K562 (cell line): Measurements from ENCODE around the gene ANAPC5. TPM values are rescaled to one million over a fixed set of nuclear protein-coding genes. Genes with fewer than 3 reads are reported as not detected.

Experiments used
- polyA plus RNA-seq, 8 experiments: library from polyadenylated mRNA; depleted of rRNA in 4 of 8; stranded (reverse) in 5 of 8; unstranded in 3 of 8; fragments of >200 nt; fragmentation: Nextera tagmentation in 2 of 8; fragmentation: Illumina TruSeq in 1 of 8; extraction: Ambion mirVana in 2 of 8; extraction: Trizol in 1 of 8; gene quantifications; 2 replicates each; pipeline versions ENCODE4 v1.2.1 to v1.2.3, GENCODE V29; 2011 to 2014; ENCODE audit warnings: inconsistent platforms in 1 of 8, missing spikeins in 1 of 8
- total RNA-seq, 7 experiments: library from RNA; depleted of rRNA in 6 of 7; stranded (reverse); fragments of >200 nt in 6 of 7; fragmentation: Illumina TruSeq in 2 of 7; extraction: Trizol in 2 of 7; gene quantifications; 2 replicates each; pipeline versions ENCODE4 v1.2.1 to v1.2.3, GENCODE V29; 2011 to 2021; ENCODE audit warnings: low replicate concordance in 1 of 7

ANAPC5 gene
- total and polyA plus RNA-seq, 9 of the 15 experiments (the other 6 are each of a cell fraction or from before 2014, with no cell fraction given) = 136 to 315 (median 197) TPM

Other genes starting within 250 kb of the ANAPC5 start
- gene P2RX7, start 219.5 kb downstream of the ANAPC5 start, total RNA-seq (2014; rRNA removed) = 0.09 and 0.20 TPM in 2 replicates
- 0.38 and 0.44 TPM in 2 replicates for gene P2RX7, start 219.5 kb downstream of the ANAPC5 start, total RNA-seq (2014; rRNA removed; fragmentation: Illumina TruSeq; extraction: Trizol)
- gene P2RX7, start 219.5 kb downstream of the ANAPC5 start, total RNA-seq (2015; rRNA removed; fragmentation: Illumina TruSeq; extraction: Trizol) = 0.25 and 0.30 TPM in 2 replicates
- gene P2RX7, start 219.5 kb downstream of the ANAPC5 start, total RNA-seq (2021) = 0.40 TPM in 2 replicates
- gene P2RX7, start 219.5 kb downstream of the ANAPC5 start, polyA plus RNA-seq (2011; rRNA removed) = 0.04 and 0.12 TPM in 2 replicates
- gene P2RX7, start 219.5 kb downstream of the ANAPC5 start, polyA plus RNA-seq (2014; fragmentation: Illumina TruSeq; extraction: Trizol) = 0.46 and 0.65 TPM in 2 replicates
- gene P2RX7, start 219.5 kb downstream of the ANAPC5 start, polyA plus RNA-seq (2014; fragmentation: Nextera tagmentation; extraction: Ambion mirVana) = under 1 TPM; 0.30 to 0.38 TPM
- 0.15 and 0.27 TPM in 2 replicates for gene P2RX7, start 219.5 kb downstream of the ANAPC5 start, polyA plus RNA-seq (2014; rRNA removed)
- 14.3 and 18.9 TPM in 2 replicates for gene P2RX4, start 142.3 kb downstream of the ANAPC5 start, total RNA-seq (2014; rRNA removed)
- gene P2RX4, start 142.3 kb downstream of the ANAPC5 start, total RNA-seq (2014; rRNA removed; fragmentation: Illumina TruSeq; extraction: Trizol) = 7.8 and 9.6 TPM in 2 replicates
- gene P2RX4, start 142.3 kb downstream of the ANAPC5 start, total RNA-seq (2015; rRNA removed; fragmentation: Illumina TruSeq; extraction: Trizol) = 8.3 and 10.5 TPM in 2 replicates
- gene P2RX4, start 142.3 kb downstream of the ANAPC5 start, total RNA-seq (2021) = 12.8 and 14.2 TPM in 2 replicates
- 15.4 and 20.8 TPM in 2 replicates for gene P2RX4, start 142.3 kb downstream of the ANAPC5 start, polyA plus RNA-seq (2011; rRNA removed)
- gene P2RX4, start 142.3 kb downstream of the ANAPC5 start, polyA plus RNA-seq (2014; fragmentation: Illumina TruSeq; extraction: Trizol) = 11.7 and 13.0 TPM in 2 replicates
- gene P2RX4, start 142.3 kb downstream of the ANAPC5 start, polyA plus RNA-seq (2014; fragmentation: Nextera tagmentation; extraction: Ambion mirVana) = 1 to 10 TPM; 6.6 to 10.0 TPM
- gene P2RX4, start 142.3 kb downstream of the ANAPC5 start, polyA plus RNA-seq (2014; rRNA removed) = 21.5 and 23.4 TPM in 2 replicates
- 18.8 and 21.1 TPM in 2 replicates for gene CAMKK2, start 55.7 kb downstream of the ANAPC5 start, total RNA-seq (2014; rRNA removed)
- 12.6 and 12.7 TPM in 2 replicates for gene CAMKK2, start 55.7 kb downstream of the ANAPC5 start, total RNA-seq (2014; rRNA removed; fragmentation: Illumina TruSeq; extraction: Trizol)
- gene CAMKK2, start 55.7 kb downstream of the ANAPC5 start, total RNA-seq (2015; rRNA removed; fragmentation: Illumina TruSeq; extraction: Trizol) = 10.5 and 10.8 TPM in 2 replicates
- 30.8 and 32.0 TPM in 2 replicates for gene CAMKK2, start 55.7 kb downstream of the ANAPC5 start, total RNA-seq (2021)
- gene CAMKK2, start 55.7 kb downstream of the ANAPC5 start, polyA plus RNA-seq (2011; rRNA removed) = 18.2 and 20.5 TPM in 2 replicates
- gene CAMKK2, start 55.7 kb downstream of the ANAPC5 start, polyA plus RNA-seq (2014; fragmentation: Illumina TruSeq; extraction: Trizol) = 22.0 and 22.3 TPM in 2 replicates
- gene CAMKK2, start 55.7 kb downstream of the ANAPC5 start, polyA plus RNA-seq (2014; fragmentation: Nextera tagmentation; extraction: Ambion mirVana) = 1 to 10 TPM; 4.3 to 5.4 TPM
- 20.1 and 21.1 TPM in 2 replicates for gene CAMKK2, start 55.7 kb downstream of the ANAPC5 start, polyA plus RNA-seq (2014; rRNA removed)
- gene RNF34, start 47.7 kb upstream of the ANAPC5 start, total RNA-seq (2014; rRNA removed) = 68.8 and 120 TPM in 2 replicates
- 47.1 and 48.9 TPM in 2 replicates for gene RNF34, start 47.7 kb upstream of the ANAPC5 start, total RNA-seq (2014; rRNA removed; fragmentation: Illumina TruSeq; extraction: Trizol)
- gene RNF34, start 47.7 kb upstream of the ANAPC5 start, total RNA-seq (2015; rRNA removed; fragmentation: Illumina TruSeq; extraction: Trizol) = 60.6 and 60.9 TPM in 2 replicates
- gene RNF34, start 47.7 kb upstream of the ANAPC5 start, total RNA-seq (2021) = 42.4 and 47.1 TPM in 2 replicates
- gene RNF34, start 47.7 kb upstream of the ANAPC5 start, polyA plus RNA-seq (2011; rRNA removed) = 41.7 and 51.0 TPM in 2 replicates
- 52.0 and 54.1 TPM in 2 replicates for gene RNF34, start 47.7 kb upstream of the ANAPC5 start, polyA plus RNA-seq (2014; fragmentation: Illumina TruSeq; extraction: Trizol)
- 10 to 100 TPM; 65.4 to 88.9 TPM for gene RNF34, start 47.7 kb upstream of the ANAPC5 start, polyA plus RNA-seq (2014; fragmentation: Nextera tagmentation; extraction: Ambion mirVana)
- gene RNF34, start 47.7 kb upstream of the ANAPC5 start, polyA plus RNA-seq (2014; rRNA removed) = 47.2 and 48.4 TPM in 2 replicates
- gene KDM2B, start 228.6 kb upstream of the ANAPC5 start, total RNA-seq (2014; rRNA removed) = 29.3 and 37.4 TPM in 2 replicates
- gene KDM2B, start 228.6 kb upstream of the ANAPC5 start, total RNA-seq (2014; rRNA removed; fragmentation: Illumina TruSeq; extraction: Trizol) = 19.9 and 20.7 TPM in 2 replicates
- 22.5 and 23.0 TPM in 2 replicates for gene KDM2B, start 228.6 kb upstream of the ANAPC5 start, total RNA-seq (2015; rRNA removed; fragmentation: Illumina TruSeq; extraction: Trizol)
- 46.8 and 50.5 TPM in 2 replicates for gene KDM2B, start 228.6 kb upstream of the ANAPC5 start, total RNA-seq (2021)
- 17.8 and 29.3 TPM in 2 replicates for gene KDM2B, start 228.6 kb upstream of the ANAPC5 start, polyA plus RNA-seq (2011; rRNA removed)
- 29.2 and 41.2 TPM in 2 replicates for gene KDM2B, start 228.6 kb upstream of the ANAPC5 start, polyA plus RNA-seq (2014; fragmentation: Illumina TruSeq; extraction: Trizol)
- 1 to 10 TPM; 7.4 to 9.1 TPM for gene KDM2B, start 228.6 kb upstream of the ANAPC5 start, polyA plus RNA-seq (2014; fragmentation: Nextera tagmentation; extraction: Ambion mirVana)
- 29.4 and 33.6 TPM in 2 replicates for gene KDM2B, start 228.6 kb upstream of the ANAPC5 start, polyA plus RNA-seq (2014; rRNA removed)